Measurements from ENCODE around the gene C12orf43. TPM values are rescaled to one million over a fixed set of nuclear protein-coding genes. Genes with fewer than 3 reads are reported as not detected.

C12orf43 gene
- total RNA-seq, 2 donors from 2014 or later: 26.6 to 34.8 TPM

GRCh38 chr12:121018860-121019617 is 2.8 kb upstream of the C12orf43 start:
- Mint-ChIP-seq H3K27me3 (no peaks in the 10 kb centered on the region), H3K36me3 (peaks cover 8% of the 10 kb centered on the region), H3K4me3 (no peak overlapping the region), H3K27ac (no peak overlapping the region), H3K4me1 (ENCODE audit: low read depth in 2 of 2) (peaks cover 17 to 19% of the 10 kb centered on the region in 2 donors), H3K9me3 (no peaks in the 10 kb centered on the region)
- no peak for DNase-seq (ENCODE audit: low spot score)
- no peak for ATAC-seq

GRCh38 chr12:121017966-121018491 is 1.7 kb upstream of the C12orf43 start:
- H3K4me3 Mint-ChIP-seq: no peak overlapping the region
- peaks cover 5% of the 10 kb centered on the region for H3K36me3 Mint-ChIP-seq
- DNase-seq (ENCODE audit: low spot score): no peak
- ATAC-seq: no peak
- H3K27me3 Mint-ChIP-seq: no peaks in the 10 kb centered on the region
- peak overlapping the region in 1 of 2 donors; percentile 16 for H3K27ac Mint-ChIP-seq
- H3K4me1 Mint-ChIP-seq (ENCODE audit: low read depth in 2 of 2): peaks cover 17 to 19% of the 10 kb centered on the region in 2 donors
- H3K9me3 Mint-ChIP-seq: no peaks in the 10 kb centered on the region

- H3K9me3 Mint-ChIP-seq: no peaks in the 10 kb centered on the region
- H3K4me3 Mint-ChIP-seq: no peak overlapping the region
- H3K36me3 Mint-ChIP-seq: peaks cover 8% of the 10 kb centered on the region
- H3K27ac Mint-ChIP-seq: no peak overlapping the region
- H3K4me1 Mint-ChIP-seq (ENCODE audit: low read depth in 2 of 2): peaks cover 19 to 21% of the 10 kb centered on the region in 2 donors
- ATAC-seq (no peak), DNase-seq (ENCODE audit: low spot score) (no peak)
- no peaks in the 10 kb centered on the region for H3K27me3 Mint-ChIP-seq
These were observed 2.6 kb downstream of the C12orf43 start for GRCh38 chr12:121013715-121014114.

GRCh38 chr12:121011820-121012219 is 4.5 kb downstream of the C12orf43 start:
- Mint-ChIP-seq H3K9me3 (no peaks in the 10 kb centered on the region), H3K27me3 (no peaks in the 10 kb centered on the region), H3K36me3 (peaks cover 8% of the 10 kb centered on the region), H3K4me1 (ENCODE audit: low read depth in 2 of 2) (peaks cover 19 to 21% of the 10 kb centered on the region in 2 donors), H3K27ac (no peak overlapping the region), H3K4me3 (no peak overlapping the region)
- ATAC-seq (no peak), DNase-seq (ENCODE audit: low spot score) (no peak)

- ATAC-seq (no peak), DNase-seq (ENCODE audit: low spot score) (no peak)
- H3K36me3 Mint-ChIP-seq: peaks cover 8% of the 10 kb centered on the region
- no peaks in the 10 kb centered on the region for H3K9me3 Mint-ChIP-seq
- H3K4me1 Mint-ChIP-seq (ENCODE audit: low read depth in 2 of 2): peaks cover 14 to 15% of the 10 kb centered on the region in 2 donors
- no peaks in the 10 kb centered on the region for H3K27me3 Mint-ChIP-seq
- no peak overlapping the region for H3K27ac Mint-ChIP-seq
- no peak overlapping the region for H3K4me3 Mint-ChIP-seq
These were observed 5.4 kb downstream of the C12orf43 start for GRCh38 chr12:121010860-121011259.

GRCh38 chr12:121009741-121010140 is 6.5 kb downstream of the C12orf43 start:
- Mint-ChIP-seq H3K9me3 (no peaks in the 10 kb centered on the region), H3K27ac (no peak overlapping the region), H3K36me3 (peaks cover 9% of the 10 kb centered on the region)

GRCh38 chr12:121008347-121009098 is 7.8 kb downstream of the C12orf43 start:
- H3K4me3 Mint-ChIP-seq: no peak overlapping the region
- DNase-seq (ENCODE audit: low spot score) (no peak), ATAC-seq (no peak)
- no peaks in the 10 kb centered on the region for H3K9me3 Mint-ChIP-seq
- H3K27me3 Mint-ChIP-seq: no peaks in the 10 kb centered on the region
- H3K27ac Mint-ChIP-seq: no peak overlapping the region
- H3K36me3 Mint-ChIP-seq: peaks cover 12% of the 10 kb centered on the region
- H3K4me1 Mint-ChIP-seq (ENCODE audit: low read depth in 2 of 2): peaks cover 5 to 9% of the 10 kb centered on the region in 2 donors

More at GRCh38 chr12:121009741-121010140, 6.5 kb downstream of the C12orf43 start:
- no peak for ATAC-seq
- Mint-ChIP-seq H3K4me3 (no peak overlapping the region), H3K27me3 (no peaks in the 10 kb centered on the region), H3K4me1 (ENCODE audit: low read depth in 2 of 2) (peaks cover 8 to 11% of the 10 kb centered on the region in 2 donors)
- DNase-seq (ENCODE audit: low spot score): no peak

GRCh38 chr12:121005346-121005815 is 10.9 kb downstream of the C12orf43 start:
- no peak for DNase-seq (ENCODE audit: low spot score)
- Mint-ChIP-seq H3K36me3 (peaks cover 5% of the 10 kb centered on the region), H3K27me3 (no peaks in the 10 kb centered on the region), H3K9me3 (no peaks in the 10 kb centered on the region), H3K4me3 (no peak overlapping the region), H3K27ac (peak overlapping the region; percentile 38 to 62), H3K4me1 (ENCODE audit: low read depth in 2 of 2) (peaks cover 5% of the 10 kb centered on the region in 2 donors)
- ATAC-seq: peak; percentile 53 to 74

GRCh38 chr12:121004253-121004815 is 12.0 kb downstream of the C12orf43 start:
- H3K9me3 Mint-ChIP-seq: no peaks in the 10 kb centered on the region
- ATAC-seq (no peak), DNase-seq (ENCODE audit: low spot score) (no peak)
- H3K4me3 Mint-ChIP-seq: no peak overlapping the region
- peak overlapping the region in 1 of 2 donors; percentile 62 for H3K27ac Mint-ChIP-seq
- H3K27me3 Mint-ChIP-seq: no peaks in the 10 kb centered on the region
- peaks cover 5% of the 10 kb centered on the region for H3K36me3 Mint-ChIP-seq
- H3K4me1 Mint-ChIP-seq (ENCODE audit: low read depth in 2 of 2): peaks cover 5% of the 10 kb centered on the region in 2 donors

GRCh38 chr12:121003650-121004049 is 12.6 kb downstream of the C12orf43 start:
- no peaks in the 10 kb centered on the region for H3K27me3 Mint-ChIP-seq
- DNase-seq (ENCODE audit: low spot score) (no peak), ATAC-seq (no peak)
- H3K27ac Mint-ChIP-seq: no peak overlapping the region
- H3K36me3 Mint-ChIP-seq: peaks cover 5% of the 10 kb centered on the region
- H3K4me1 Mint-ChIP-seq (ENCODE audit: low read depth in 2 of 2): peaks cover 5% of the 10 kb centered on the region in 2 donors
- H3K4me3 Mint-ChIP-seq: no peak overlapping the region
- no peaks in the 10 kb centered on the region for H3K9me3 Mint-ChIP-seq

- no peaks in the 10 kb centered on the region for H3K27me3 Mint-ChIP-seq
- ATAC-seq: no peak
- peaks cover 5% of the 10 kb centered on the region for H3K36me3 Mint-ChIP-seq
- H3K9me3 Mint-ChIP-seq: no peaks in the 10 kb centered on the region
- DNase-seq (ENCODE audit: low spot score): no peak
- no peak overlapping the region for H3K27ac Mint-ChIP-seq
- H3K4me3 Mint-ChIP-seq: no peak overlapping the region
- peaks cover 5% of the 10 kb centered on the region in 2 donors for H3K4me1 Mint-ChIP-seq (ENCODE audit: low read depth in 2 of 2)
These were observed 14.3 kb downstream of the C12orf43 start for GRCh38 chr12:121001841-121002483.

- no peak for DNase-seq (ENCODE audit: low spot score)
- peaks cover 5% of the 10 kb centered on the region for H3K36me3 Mint-ChIP-seq
- H3K4me1 Mint-ChIP-seq (ENCODE audit: low read depth in 2 of 2): peaks cover 5% of the 10 kb centered on the region in 2 donors
- H3K27me3 Mint-ChIP-seq: no peaks in the 10 kb centered on the region
- H3K27ac Mint-ChIP-seq: no peak overlapping the region
- H3K4me3 Mint-ChIP-seq: no peak overlapping the region
- no peaks in the 10 kb centered on the region for H3K9me3 Mint-ChIP-seq
- ATAC-seq: no peak
These were observed 15.2 kb downstream of the C12orf43 start for GRCh38 chr12:121001060-121001459.

- peaks cover 3 to 5% of the 10 kb centered on the region in 2 donors for H3K27me3 Mint-ChIP-seq
- no peak overlapping the region for H3K4me3 Mint-ChIP-seq
- H3K4me1 Mint-ChIP-seq (ENCODE audit: low read depth in 2 of 2): peaks cover 4% of the 10 kb centered on the region in 2 donors
- DNase-seq (ENCODE audit: low spot score): no peak
- H3K27ac Mint-ChIP-seq: no peak overlapping the region
- H3K36me3 Mint-ChIP-seq: peaks cover 5% of the 10 kb centered on the region
- no peaks in the 10 kb centered on the region for H3K9me3 Mint-ChIP-seq
- no peak for ATAC-seq
These were observed 15.8 kb downstream of the C12orf43 start for GRCh38 chr12:121000530-121000929.
